ENCODE data around the gene USP12. TPM values are rescaled to one million over a fixed set of nuclear protein-coding genes. Genes with fewer than 3 reads are reported as not detected.

USP12 gene
- total RNA-seq, 1 donor from 2014 or later: 17.9 TPM

- Histone ChIP-seq H3K36me3 (ENCODE audit: control insufficient read depth, insufficient read depth, low read length) (no peaks in the 10 kb centered on the region), H3K4me3 (ENCODE audit: low read depth, low read length) (peak overlapping the region; percentile 58), H3K27me3 (ENCODE audit: control insufficient read depth, insufficient read depth, low read length) (no peaks in the 10 kb centered on the region)
- FAIRE-seq (no peak), DNase-seq (ENCODE audit: low read depth) (no peak)
- TF ChIP-seq CTCF (IDR thresholded peaks at IDR 0.05; ENCODE audit: insufficient read depth, low read length, severe bottlenecking): peak; percentile 2
Measured at GRCh38 chr13:27170516-27171243, 931 bp downstream of the USP12 start.

DNA sequence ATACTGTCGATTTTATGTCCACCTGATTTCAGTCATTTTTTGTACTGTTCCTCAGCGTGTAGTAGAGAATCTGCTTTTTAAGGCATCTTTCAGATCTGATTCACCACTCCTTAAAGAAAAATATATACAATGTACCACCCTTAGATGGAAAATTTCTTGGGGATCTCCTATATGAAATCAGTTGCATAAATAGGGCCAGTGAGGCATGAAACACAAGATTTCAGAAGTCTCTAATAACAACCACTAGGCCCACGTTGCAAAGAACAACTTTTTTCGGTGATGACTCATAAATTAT, 1.4 kb downstream of the USP12 start:
- Histone ChIP-seq H3K36me3 (ENCODE audit: control insufficient read depth, insufficient read depth, low read length) (no peaks in the 10 kb centered on the region), H3K4me3 (ENCODE audit: low read depth, low read length) (peak overlapping the region; percentile 58), H3K27me3 (ENCODE audit: control insufficient read depth, insufficient read depth, low read length) (no peaks in the 10 kb centered on the region)
- FAIRE-seq (no peak), DNase-seq (ENCODE audit: low read depth) (peak; percentile 72)
- TF ChIP-seq CTCF (IDR thresholded peaks at IDR 0.05; ENCODE audit: insufficient read depth, low read length, severe bottlenecking): no peak

- TF ChIP-seq CTCF (IDR thresholded peaks at IDR 0.05; ENCODE audit: insufficient read depth, low read length, severe bottlenecking): no peak
- Histone ChIP-seq H3K4me3 (ENCODE audit: low read depth, low read length) (no peak overlapping the region), H3K27me3 (ENCODE audit: control insufficient read depth, insufficient read depth, low read length) (no peaks in the 10 kb centered on the region), H3K36me3 (ENCODE audit: control insufficient read depth, insufficient read depth, low read length) (no peaks in the 10 kb centered on the region)
- FAIRE-seq (no peak), DNase-seq (ENCODE audit: low read depth) (peak; percentile 20)
Measured at GRCh38 chr13:27168906-27169657, 2.5 kb downstream of the USP12 start.

DNA sequence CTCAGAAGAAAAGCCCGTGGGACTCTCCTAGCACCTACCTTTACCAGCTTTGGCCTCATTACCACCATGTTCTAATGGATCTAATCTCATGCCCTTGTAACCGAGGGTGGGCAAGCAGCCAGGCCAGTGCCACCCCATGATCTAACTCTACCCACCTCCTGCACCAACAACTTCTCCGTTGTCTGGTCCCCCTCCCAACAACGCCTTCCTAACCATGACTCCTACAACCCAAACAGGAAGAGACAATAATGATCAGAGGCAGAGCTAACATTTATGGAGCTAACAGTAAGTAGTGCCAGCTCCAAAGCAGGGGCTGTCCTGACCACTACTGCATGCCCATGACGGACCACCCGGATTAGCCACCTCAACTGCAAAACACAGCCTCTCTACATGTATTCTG, 3.5 kb downstream of the USP12 start:
- TF ChIP-seq CTCF (IDR thresholded peaks at IDR 0.05; ENCODE audit: insufficient read depth, low read length, severe bottlenecking): no peak
- no peak for DNase-seq (ENCODE audit: low read depth)
- FAIRE-seq: no peak
- H3K27me3 ChIP-seq (ENCODE audit: control insufficient read depth, insufficient read depth, low read length): no peaks in the 10 kb centered on the region
- no peaks in the 10 kb centered on the region for H3K36me3 ChIP-seq (ENCODE audit: control insufficient read depth, insufficient read depth, low read length)
- no peak overlapping the region for H3K4me3 ChIP-seq (ENCODE audit: low read depth, low read length)

DNA sequence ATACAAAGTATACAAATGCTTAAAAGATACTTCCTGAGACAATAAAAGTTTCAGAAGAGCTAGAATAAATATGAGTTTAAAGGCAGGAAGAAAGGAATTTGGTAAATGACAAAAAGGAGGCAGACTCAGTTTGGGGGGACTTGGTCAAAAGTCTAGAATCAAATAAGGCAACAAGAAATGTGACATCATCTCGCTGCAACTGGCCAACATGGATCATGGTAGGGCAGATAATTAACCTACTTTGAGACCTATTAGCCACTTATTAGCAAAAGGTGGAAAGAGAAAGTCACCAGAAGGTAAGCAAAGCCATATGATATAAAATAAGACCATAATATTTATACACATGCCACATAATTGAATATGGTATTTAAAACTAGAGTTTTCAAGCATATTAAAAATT, 5.3 kb downstream of the USP12 start:
- no peak for TF ChIP-seq CTCF (IDR thresholded peaks at IDR 0.05; ENCODE audit: insufficient read depth, low read length, severe bottlenecking)
- DNase-seq (ENCODE audit: low read depth) (no peak), FAIRE-seq (no peak)
- no peak overlapping the region for H3K4me3 ChIP-seq (ENCODE audit: low read depth, low read length)
- H3K36me3 ChIP-seq (ENCODE audit: control insufficient read depth, insufficient read depth, low read length): no peaks in the 10 kb centered on the region
- no peaks in the 10 kb centered on the region for H3K27me3 ChIP-seq (ENCODE audit: control insufficient read depth, insufficient read depth, low read length)
